ENCODE data around the gene CDH13. TPM values are rescaled to one million over a fixed set of nuclear protein-coding genes. Genes with fewer than 3 reads are reported as not detected.

The CDH13 gene
- total RNA-seq, 4 donors from 2014 or later, result 3.1 to 13.5 (median 8.9) TPM

GRCh38 chr16:83227336-83227735 is 600.6 kb downstream of the CDH13 start:
- H3K4me3 ChIP-seq, result no peak overlapping the region
- no peak overlapping the region for H3K27ac ChIP-seq (replicated peaks in 1 of 4)
- no peaks in the 10 kb centered on the region for H3K36me3 ChIP-seq
- no peaks in the 10 kb centered on the region for H3K4me1 ChIP-seq
- intact Hi-C loops (cut with DNase I), result no loop called here
- WGBS, result 53% methylated on average over 6 of the region's 6 CpGs
- H3K27me3 ChIP-seq, result no peaks in the 10 kb centered on the region
- DNase-seq (ENCODE audit: extremely low spot score), result no peak
- TF ChIP-seq POLR2AphosphoS5 (IDR thresholded peaks at IDR 0.05) (no peak), POLR2A (IDR thresholded peaks at IDR 0.05; ENCODE audit: low read depth) (no peak), CTCF (IDR thresholded peaks at IDR 0.05) (no peak), EP300 (IDR thresholded peaks at IDR 0.05) (no peak)
- no peaks in the 10 kb centered on the region for H3K9me3 ChIP-seq

GRCh38 chr16:83231729-83232128 is 605.0 kb downstream of the CDH13 start:
- no peak for DNase-seq (ENCODE audit: extremely low spot score)
- TF ChIP-seq POLR2AphosphoS5 (IDR thresholded peaks at IDR 0.05) (no peak), CTCF (IDR thresholded peaks at IDR 0.05) (no peak), POLR2A (IDR thresholded peaks at IDR 0.05; ENCODE audit: low read depth) (no peak), EP300 (IDR thresholded peaks at IDR 0.05) (no peak)
- Histone ChIP-seq H3K9me3 (no peaks in the 10 kb centered on the region), H3K4me3 (no peak overlapping the region), H3K36me3 (no peaks in the 10 kb centered on the region), H3K4me1 (no peaks in the 10 kb centered on the region), H3K27ac (replicated peaks in 1 of 4) (no peak overlapping the region), H3K27me3 (no peaks in the 10 kb centered on the region)
- 79% methylated on average over 5 of the region's 5 CpGs for WGBS
- intact Hi-C loops (cut with DNase I), result no loop called here

- Histone ChIP-seq H3K27me3 (no peaks in the 10 kb centered on the region), H3K4me3 (no peak overlapping the region), H3K4me1 (no peaks in the 10 kb centered on the region), H3K9me3 (no peaks in the 10 kb centered on the region), H3K27ac (replicated peaks in 1 of 4) (no peak overlapping the region), H3K36me3 (no peaks in the 10 kb centered on the region)
- no peak for DNase-seq (ENCODE audit: extremely low spot score)
- 63% methylated on average over 8 of the region's 8 CpGs for WGBS
- TF ChIP-seq POLR2A (IDR thresholded peaks at IDR 0.05; ENCODE audit: low read depth), result no peak
- no peak for TF ChIP-seq POLR2AphosphoS5 (IDR thresholded peaks at IDR 0.05)
- no peak for TF ChIP-seq CTCF (IDR thresholded peaks at IDR 0.05)
- no peak for TF ChIP-seq EP300 (IDR thresholded peaks at IDR 0.05)
- intact Hi-C loops (cut with DNase I), result no loop called here
Observed at GRCh38 chr16:83233153-83233552, 606.4 kb downstream of the CDH13 start.

- Histone ChIP-seq H3K4me1 (no peaks in the 10 kb centered on the region), H3K4me3 (no peak overlapping the region), H3K27ac (replicated peaks in 1 of 4) (no peak overlapping the region), H3K36me3 (no peaks in the 10 kb centered on the region), H3K9me3 (no peaks in the 10 kb centered on the region), H3K27me3 (no peaks in the 10 kb centered on the region)
- TF ChIP-seq POLR2AphosphoS5 (IDR thresholded peaks at IDR 0.05) (no peak), POLR2A (IDR thresholded peaks at IDR 0.05; ENCODE audit: low read depth) (no peak), EP300 (IDR thresholded peaks at IDR 0.05) (no peak), CTCF (IDR thresholded peaks at IDR 0.05) (no peak)
- intact Hi-C loops (cut with DNase I), result no loop called here
- 55% methylated on average over 6 of the region's 6 CpGs for WGBS
- DNase-seq (ENCODE audit: extremely low spot score), result no peak
Observed at GRCh38 chr16:83238949-83239691, 612.4 kb downstream of the CDH13 start.

- no peak overlapping the region for H3K27ac ChIP-seq (replicated peaks in 1 of 4)
- intact Hi-C loops (cut with DNase I), result no loop called here
- H3K9me3 ChIP-seq, result no peaks in the 10 kb centered on the region
- 85% methylated on average over 2 of the region's 2 CpGs for WGBS
- no peak overlapping the region for H3K4me3 ChIP-seq
- no peaks in the 10 kb centered on the region for H3K4me1 ChIP-seq
- DNase-seq (ENCODE audit: extremely low spot score), result no peak
- no peaks in the 10 kb centered on the region for H3K27me3 ChIP-seq
- H3K36me3 ChIP-seq, result no peaks in the 10 kb centered on the region
- no peak for TF ChIP-seq EP300 (IDR thresholded peaks at IDR 0.05)
- no peak for TF ChIP-seq POLR2A (IDR thresholded peaks at IDR 0.05; ENCODE audit: low read depth)
- TF ChIP-seq POLR2AphosphoS5 (IDR thresholded peaks at IDR 0.05), result no peak
- TF ChIP-seq CTCF (IDR thresholded peaks at IDR 0.05), result no peak
Observed at GRCh38 chr16:83244057-83244456, 617.3 kb downstream of the CDH13 start.

Data from esophagus muscularis mucosa (tissue), 4 donors.